HG03064 (cell line): ENCODE results near the gene NCAPG.

Experiments used
- ATAC-seq: cut with Tn5 transposase; IDR thresholded peaks from one replicate; pipeline ENCODE4 v1.9.1; 2021; ENCODE audit warnings: low read depth; ENCODE audit not compliant: unreplicated experiment

The NCAPG gene

GRCh38 chr4:17875402-17876070 is 64.8 kb downstream of the NCAPG start:
- ATAC-seq: peak; percentile 96

- ATAC-seq: no peak
Observed at GRCh38 chr4:17876943-17877342, 66.2 kb downstream of the NCAPG start.

GRCh38 chr4:17877661-17878060 is 66.9 kb downstream of the NCAPG start:
- no peak for ATAC-seq

- ATAC-seq: no peak
Observed at GRCh38 chr4:17884063-17884462, 73.3 kb downstream of the NCAPG start.

GRCh38 chr4:17884511-17884910 is 73.7 kb downstream of the NCAPG start:
- no peak for ATAC-seq

GRCh38 chr4:17889692-17890091 is 78.9 kb downstream of the NCAPG start:
- ATAC-seq: no peak

GRCh38 chr4:17894421-17894820 is 83.6 kb downstream of the NCAPG start:
- no peak for ATAC-seq
